GM04503 (cell line): ENCODE measurements around the gene CACNA1H.
"Not testable (repeated sequence)": the region's sequence is repeated elsewhere in the genome, so short reads cannot be mapped to it uniquely, and the experiment has no call there.

Source experiments
- DNase-seq: peaks from one replicate; pipeline ENCODE4 v3.0.0-alpha.2; 2012; ENCODE audit warnings: low read depth

Gene CACNA1H

DNA sequence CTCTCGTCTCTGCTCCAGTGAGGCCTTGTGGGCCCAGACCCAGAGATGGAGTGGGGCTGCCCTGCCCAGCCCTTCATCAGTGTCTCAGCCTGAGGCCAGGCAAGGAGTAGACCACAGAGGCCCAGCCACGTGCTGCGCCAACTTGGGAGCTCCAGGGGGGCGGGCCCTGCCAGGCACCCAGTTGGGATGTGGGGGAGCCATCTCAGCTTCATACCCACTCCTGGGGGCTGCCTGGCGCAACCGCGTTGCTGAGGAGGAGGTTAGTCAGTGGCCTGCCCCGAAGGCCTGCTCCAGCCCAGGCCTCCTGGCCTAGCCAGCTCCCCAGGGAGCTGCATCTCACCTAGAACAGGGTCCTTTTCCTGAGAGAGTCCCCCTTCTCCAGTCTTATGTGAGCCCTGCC is 60.3 kb downstream of the CACNA1H start:
- DNase-seq, result no peak

DNA sequence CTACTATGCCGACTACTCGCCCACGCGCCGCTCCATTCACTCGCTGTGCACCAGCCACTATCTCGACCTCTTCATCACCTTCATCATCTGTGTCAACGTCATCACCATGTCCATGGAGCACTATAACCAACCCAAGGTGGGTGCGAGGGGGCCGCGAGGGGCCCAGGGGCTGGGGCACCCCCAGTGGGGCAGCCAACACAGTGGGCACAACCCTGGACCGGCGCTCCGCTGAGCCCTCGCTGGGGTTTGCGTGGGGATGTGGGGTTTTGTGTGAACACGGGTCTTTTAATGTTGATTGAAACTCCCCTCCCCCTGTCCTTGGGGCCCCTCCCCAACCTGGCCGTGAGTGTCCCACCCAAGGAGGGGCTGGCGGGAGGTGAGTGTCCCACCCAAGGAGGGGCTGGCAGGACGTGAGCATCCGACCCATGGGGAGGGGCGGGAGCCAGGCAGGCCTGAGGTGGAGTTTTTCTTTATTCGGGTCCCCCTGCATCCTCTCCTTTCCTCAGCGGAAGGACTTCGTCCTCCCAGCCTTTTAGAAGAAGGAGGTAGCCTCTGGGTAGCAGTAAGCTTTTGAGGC is 61.0 kb downstream of the CACNA1H start:
- no peak for DNase-seq

DNA sequence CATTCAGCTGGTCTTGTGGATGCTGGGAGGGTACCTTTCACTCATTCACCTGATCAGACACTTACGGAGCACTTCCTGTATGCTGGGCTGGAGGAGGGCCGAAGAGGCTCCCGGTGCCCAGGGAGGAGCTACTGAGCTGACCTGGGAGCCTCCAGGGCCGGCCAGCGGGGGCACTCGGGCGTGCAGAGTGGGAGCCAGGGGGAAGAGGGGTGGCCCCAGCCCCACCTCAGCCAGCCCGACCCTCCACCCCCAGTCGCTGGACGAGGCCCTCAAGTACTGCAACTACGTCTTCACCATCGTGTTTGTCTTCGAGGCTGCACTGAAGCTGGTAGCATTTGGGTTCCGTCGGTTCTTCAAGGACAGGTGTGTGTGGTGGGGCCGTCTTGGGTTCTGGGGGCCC is 61.8 kb downstream of the CACNA1H start:
- DNase-seq, result no peak

DNA sequence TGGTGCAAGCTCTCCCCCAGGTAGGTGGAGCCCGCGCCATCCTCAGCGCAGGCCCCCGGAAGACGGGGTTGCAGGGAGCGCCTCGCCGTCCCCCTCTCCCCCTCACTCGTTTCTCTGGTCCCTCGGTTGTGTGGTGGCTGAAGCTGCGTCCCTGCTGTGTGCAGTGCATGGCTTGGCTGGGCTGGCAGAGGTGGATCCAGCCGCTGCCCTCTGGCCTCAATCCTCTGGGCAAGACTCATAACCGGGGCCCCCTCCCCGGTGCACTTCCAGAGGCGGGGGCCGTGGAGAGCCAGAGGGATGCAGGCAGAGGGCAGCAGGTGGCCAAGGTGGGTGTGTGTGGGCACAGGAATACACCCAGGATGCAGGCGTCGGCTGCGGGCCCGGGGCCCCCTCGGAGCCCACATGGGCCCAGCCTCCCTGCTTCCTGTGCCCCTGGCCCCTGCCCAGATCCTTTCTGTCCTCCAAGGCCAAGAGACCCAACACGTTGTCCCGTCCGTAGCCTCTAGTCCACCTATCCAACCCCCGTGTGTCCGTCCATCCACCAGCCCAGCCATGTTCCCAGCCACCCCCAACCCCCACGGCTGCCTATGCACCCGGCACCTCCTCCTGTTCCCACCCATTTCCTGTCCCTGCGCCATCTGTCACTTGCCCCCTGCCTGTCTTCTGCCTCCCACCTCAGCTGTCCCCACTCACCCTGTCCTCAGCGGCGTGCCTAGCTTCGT is 62.8 kb downstream of the CACNA1H start:
- DNase-seq, result no peak

DNA sequence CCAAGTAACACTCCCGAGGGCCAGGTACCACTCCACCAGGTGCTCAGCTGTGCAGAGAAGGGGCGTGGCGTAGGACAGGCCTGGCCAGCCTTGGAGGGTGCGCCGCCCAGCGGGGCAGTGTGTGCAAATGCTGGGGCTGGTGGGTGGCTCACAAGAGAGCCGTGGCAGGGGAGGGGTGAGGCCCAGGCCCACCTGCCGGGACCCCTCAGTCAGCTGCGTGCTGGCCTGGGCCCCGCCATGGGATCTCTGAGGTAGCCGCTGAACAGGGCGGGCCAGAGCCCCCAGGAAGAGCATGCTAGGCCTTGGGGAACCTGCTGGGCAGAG is 63.4 kb downstream of the CACNA1H start:
- DNase-seq, result no peak

DNA sequence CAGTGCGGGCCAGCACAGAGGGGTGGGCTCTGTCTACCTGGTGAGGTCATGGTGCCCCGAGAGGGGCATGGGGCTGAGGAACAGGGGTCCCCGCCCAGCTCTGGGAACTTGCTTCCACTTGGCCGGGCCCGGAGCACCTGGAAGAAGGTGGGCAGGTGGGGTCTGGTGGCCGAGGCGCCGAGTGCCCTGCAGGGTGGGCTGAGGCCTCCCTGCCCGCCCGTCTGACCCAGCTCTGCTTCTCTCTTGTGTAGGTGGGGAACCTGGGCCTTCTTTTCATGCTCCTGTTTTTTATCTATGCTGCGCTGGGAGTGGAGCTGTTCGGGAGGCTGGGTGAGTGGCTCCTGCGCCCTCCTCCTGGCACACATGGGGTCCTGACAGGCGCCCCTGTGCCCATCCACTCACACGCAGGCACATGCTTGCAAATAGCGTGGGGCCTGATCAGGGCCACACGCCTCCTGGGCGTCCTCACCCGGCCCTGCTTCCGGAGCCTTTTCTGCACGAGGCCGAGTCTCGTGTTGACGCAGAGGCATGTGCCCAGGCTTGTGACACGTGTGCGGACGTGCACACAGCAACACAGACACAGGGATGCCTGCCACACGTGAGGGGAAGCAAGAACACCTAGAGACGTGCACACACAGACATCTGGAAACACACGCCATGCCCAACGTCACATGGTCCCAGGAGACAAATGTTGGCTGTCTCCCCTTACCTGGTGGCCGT is 63.9 kb downstream of the CACNA1H start:
- DNase-seq, result no peak

DNA sequence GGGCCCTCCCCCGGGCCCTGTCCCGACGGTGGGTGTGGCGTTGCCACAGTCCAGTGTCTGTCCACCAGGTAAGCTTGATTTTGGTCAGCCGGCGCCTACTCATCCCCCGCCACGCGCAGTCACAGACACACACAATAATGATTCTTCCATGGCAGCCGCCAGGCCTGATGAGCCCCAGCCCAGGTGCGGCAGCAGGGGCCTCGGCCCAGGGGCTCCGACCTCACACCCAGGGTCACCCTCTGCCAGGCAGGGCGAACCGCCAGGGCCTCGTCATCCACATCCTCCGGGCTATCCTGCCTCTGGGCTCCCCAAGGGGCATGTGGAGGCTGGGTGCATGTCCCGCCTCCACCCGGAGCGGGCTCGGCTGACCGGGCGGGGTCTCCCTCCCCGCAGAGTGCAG is 64.6 kb downstream of the CACNA1H start:
- no peak for DNase-seq

DNA sequence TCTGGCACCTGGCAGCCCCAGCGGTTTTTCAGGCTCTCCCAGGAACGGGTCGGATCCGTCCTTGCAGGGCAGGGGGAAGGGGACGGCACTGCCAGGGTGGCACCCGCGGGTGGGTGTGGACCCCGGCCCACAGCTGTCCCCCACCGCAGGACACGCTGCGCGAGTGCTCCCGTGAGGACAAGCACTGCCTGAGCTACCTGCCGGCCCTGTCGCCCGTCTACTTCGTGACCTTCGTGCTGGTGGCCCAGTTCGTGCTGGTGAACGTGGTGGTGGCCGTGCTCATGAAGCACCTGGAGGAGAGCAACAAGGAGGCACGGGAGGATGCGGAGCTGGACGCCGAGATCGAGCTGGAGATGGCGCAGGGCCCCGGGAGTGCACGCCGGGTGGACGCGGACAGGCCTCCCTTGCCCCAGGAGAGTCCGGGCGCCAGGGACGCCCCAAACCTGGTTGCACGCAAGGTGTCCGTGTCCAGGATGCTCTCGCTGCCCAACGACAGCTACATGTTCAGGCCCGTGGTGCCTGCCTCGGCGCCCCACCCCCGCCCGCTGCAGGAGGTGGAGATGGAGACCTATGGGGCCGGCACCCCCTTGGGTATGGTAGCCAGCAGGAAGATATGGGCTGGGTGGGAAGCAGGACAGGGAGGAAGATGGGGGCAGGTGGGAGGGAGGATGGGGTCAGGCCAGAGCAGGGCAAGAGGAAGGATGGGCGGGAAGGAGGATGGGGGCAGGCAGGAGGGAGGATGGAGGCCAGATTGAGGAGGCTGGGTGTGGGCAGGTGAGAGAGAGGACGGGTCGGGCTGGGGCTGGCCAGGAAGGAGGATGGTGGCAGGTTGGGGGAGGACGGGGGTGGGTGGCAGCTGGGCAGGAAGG is 65.4 kb downstream of the CACNA1H start:
- no peak for DNase-seq

DNA sequence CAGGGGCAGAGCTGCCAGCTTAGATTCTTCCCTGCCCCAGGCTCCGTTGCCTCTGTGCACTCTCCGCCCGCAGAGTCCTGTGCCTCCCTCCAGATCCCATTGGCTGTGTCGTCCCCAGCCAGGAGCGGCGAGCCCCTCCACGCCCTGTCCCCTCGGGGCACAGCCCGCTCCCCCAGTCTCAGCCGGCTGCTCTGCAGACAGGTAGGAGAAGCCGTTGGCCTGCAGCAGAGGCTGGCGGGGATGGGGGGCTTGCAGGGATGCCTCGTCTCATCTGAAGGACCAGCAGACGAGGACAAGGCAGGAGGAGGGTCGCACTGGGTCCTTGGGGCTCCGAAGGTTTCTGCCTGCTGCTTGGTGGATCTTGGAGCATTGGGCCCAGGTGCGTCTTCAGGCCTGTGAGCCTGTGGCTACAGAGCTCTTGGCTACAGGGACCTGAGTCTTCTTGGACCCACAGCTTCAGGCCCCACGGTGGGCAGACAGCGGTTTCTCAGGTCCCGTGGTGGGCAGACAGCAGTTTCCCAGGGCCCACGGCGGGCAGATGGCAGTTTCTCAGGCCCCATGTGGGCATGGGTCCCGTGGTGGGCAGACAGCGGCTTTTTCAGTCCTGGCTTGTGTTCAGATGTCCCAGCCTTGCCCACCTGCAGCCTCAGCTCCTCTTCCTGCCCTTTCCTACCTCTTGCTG is 66.2 kb downstream of the CACNA1H start:
- DNase-seq, result no peak

DNA sequence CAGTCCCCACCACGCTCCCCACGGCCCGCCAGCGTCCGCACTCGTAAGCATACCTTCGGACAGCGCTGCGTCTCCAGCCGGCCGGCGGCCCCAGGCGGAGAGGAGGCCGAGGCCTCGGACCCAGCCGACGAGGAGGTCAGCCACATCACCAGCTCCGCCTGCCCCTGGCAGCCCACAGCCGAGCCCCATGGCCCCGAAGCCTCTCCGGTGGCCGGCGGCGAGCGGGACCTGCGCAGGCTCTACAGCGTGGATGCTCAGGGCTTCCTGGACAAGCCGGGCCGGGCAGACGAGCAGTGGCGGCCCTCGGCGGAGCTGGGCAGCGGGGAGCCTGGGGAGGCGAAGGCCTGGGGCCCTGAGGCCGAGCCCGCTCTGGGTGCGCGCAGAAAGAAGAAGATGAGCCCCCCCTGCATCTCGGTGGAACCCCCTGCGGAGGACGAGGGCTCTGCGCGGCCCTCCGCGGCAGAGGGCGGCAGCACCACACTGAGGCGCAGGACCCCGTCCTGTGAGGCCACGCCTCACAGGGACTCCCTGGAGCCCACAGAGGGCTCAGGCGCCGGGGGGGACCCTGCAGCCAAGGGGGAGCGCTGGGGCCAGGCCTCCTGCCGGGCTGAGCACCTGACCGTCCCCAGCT is 67.3 kb downstream of the CACNA1H start:
- DNase-seq, result no peak

DNA sequence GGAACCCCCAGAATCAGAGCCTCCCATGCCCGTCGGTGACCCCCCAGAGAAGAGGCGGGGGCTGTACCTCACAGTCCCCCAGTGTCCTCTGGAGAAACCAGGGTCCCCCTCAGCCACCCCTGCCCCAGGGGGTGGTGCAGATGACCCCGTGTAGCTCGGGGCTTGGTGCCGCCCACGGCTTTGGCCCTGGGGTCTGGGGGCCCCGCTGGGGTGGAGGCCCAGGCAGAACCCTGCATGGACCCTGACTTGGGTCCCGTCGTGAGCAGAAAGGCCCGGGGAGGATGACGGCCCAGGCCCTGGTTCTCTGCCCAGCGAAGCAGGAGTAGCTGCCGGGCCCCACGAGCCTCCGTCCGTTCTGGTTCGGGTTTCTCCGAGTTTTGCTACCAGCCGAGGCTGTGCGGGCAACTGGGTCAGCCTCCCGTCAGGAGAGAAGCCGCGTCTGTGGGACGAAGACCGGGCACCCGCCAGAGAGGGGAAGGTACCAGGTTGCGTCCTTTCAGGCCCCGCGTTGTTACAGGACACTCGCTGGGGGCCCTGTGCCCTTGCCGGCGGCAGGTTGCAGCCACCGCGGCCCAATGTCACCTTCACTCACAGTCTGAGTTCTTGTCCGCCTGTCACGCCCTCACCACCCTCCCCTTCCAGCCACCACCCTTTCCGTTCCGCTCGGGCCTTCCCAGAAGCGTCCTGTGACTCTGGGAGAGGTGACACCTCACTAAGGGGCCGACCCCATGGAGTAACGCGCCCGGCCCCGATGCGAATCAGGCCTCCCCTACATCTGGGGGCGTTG is 68.1 kb downstream of the CACNA1H start:
- DNase-seq, result no peak

DNA sequence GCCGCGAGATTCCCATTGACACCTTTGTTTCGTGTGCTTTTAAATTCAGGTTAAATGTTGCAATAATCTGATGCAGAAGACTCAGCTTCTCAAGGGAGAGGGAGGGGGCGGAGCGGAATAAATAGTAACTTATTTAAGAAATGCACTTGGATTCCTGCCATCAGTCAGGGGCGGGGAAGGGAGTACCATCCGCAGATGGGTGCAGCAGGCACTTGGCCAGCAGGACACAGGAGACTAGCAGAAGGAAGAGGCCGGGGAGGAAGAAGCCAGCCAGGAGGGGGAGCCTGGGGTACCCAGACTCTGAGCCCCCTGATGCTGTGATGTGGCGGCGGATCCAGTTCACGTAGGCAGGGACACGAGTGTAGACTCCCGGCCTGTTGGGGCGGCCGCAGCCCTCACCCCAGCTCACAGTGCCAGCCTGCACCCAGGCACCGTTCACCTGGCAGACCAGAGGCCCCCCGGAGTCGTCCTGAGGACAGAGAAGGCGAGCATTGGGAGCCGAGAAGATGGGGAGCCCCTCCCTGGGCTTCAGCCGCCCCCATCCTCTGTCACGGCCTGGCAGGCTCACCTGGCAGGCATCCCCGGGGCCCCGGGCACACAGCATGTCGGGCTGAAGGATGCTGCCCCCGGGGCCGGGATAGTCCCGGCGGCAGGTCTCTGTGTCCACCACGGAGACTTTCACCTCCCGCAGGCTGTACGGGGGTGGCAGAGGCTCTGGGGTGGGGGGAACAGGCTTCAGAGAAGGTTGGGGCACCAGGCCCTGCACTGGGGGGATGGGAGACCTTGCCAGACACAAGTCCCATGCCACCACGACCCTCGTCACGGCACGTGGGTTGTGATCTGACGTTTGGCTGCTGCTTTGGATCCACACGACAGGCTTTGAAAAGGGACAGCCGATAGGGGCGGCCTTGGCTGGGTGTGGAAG is 69.0 kb downstream of the CACNA1H start:
- no peak for DNase-seq

DNA sequence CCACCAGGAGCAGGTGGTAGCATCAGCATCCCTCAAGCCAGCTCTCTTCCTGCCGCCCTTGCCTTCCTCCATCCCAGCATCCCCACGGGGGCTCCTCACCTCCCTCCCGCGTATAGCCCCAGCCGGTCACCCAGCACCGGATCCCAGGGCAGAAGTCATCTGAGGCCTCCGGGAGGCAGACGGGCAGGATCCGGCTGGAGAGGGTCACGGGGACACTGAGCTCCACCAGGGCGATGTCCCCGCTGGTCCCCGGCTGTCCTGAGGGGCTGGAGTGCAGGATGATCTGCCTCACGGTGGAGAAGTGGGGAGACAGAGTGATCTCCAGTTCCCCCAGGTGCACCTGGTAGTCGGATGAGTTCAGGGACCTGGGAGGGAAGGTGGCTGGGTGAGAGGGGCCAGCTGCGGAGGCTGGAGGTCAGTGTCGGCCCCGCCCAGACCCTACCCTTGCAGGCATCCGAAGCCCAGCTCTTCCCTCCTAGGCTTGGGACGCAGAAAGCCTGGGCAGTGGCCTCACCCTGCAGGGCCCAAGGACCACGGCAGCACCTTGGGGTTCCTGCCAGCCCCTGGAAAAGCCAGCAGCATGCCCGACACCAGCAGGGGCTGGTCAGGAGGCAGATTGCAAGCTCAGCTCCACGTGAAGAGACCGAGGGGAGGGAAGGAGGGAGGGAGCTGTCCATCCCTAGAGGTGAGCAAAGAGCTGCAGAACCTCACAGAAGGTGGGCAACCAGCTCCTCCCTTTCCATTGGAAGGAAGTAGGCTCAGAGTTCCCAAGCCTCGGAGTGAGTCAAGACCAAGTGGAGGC is 69.8 kb downstream of the CACNA1H start:
- DNase-seq, result no peak

DNA sequence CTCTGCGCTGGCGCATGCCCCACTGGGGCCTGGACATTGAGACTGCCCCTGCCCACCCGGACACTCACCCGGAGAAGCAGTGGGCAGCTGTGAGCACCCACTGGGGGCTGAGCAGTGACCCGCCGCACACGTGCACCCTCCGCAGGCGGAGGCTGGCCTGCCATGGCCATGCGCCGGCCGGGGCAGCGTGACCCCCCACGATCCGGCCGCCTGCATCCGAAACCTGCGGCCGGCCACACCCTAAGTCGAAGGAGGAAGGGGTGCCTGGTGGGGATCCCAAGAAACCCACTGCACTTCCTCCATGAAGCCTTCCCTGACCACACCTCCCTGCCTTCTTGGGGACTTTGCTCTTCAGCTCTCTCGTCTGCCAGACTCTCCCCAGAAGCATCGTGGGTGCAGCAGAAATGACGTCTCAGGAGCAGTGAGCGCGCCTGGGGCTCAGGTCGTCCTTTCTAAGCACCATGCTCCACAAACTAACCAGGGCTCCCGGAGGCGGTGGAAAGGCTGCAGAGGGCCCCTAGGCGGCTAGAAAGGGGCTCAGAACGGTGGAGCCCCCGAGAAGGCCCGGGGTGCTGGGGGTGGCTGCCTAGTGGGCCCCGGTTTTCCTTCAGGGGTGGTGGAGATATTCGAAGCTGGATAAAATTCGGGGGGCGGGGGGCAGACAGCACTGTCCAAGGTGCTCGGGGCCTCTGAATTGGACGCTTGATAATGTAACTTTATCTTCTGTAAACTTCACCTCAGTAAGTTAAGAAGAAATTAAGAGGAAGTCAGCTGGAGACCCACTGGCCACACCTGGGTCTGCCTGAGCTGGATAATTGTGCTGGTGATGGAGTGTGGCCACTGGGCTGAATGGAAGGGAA is 70.7 kb downstream of the CACNA1H start:
- DNase-seq, result no peak

DNA sequence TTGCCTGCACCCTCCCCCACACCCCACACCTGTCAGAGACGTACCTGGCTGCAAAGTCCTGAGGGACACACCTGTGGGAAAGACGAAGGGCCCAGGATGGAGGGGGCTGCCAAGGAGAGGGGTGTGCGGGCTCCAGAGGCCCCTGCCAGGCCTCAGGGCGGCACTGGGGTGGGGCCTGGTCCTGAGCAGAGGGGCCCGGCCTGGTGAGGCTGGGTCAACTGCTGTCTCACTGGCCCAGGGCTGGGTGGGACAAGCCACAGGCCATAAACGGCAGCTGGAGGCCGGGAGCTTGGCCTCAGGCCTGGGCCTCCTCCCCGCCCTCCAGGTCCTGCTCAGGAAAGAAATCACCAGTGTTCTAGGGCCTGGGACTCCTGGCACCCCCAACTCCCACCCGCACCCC is 71.7 kb downstream of the CACNA1H start:
- no peak for DNase-seq

DNA sequence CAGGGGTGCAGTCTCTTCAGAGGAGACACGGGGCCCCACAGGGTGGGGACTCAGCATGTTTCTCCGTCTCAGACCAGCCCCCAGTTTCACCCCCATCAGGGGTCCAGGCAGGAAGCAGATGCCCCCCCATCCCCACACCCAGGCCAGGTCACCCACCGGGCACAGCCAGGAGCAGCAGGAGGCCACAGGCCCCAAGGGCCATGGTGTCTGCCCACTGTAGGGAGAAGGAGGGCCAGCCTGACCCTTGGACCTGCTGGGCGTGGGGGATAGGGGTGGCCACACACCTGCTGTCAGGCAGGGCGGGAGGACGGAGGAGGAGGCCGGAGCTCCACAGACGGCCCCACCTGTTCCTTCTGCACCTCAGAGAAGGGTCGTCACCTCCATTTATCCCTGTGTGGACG is 72.1 kb downstream of the CACNA1H start, which contains the start of gene TPSG1:
TPSG1 (minus strand) TSS at position 218 of the 401 bp plus-strand sequence; CDS start at position 202, 16 bp downstream.
- no peak for DNase-seq

DNA sequence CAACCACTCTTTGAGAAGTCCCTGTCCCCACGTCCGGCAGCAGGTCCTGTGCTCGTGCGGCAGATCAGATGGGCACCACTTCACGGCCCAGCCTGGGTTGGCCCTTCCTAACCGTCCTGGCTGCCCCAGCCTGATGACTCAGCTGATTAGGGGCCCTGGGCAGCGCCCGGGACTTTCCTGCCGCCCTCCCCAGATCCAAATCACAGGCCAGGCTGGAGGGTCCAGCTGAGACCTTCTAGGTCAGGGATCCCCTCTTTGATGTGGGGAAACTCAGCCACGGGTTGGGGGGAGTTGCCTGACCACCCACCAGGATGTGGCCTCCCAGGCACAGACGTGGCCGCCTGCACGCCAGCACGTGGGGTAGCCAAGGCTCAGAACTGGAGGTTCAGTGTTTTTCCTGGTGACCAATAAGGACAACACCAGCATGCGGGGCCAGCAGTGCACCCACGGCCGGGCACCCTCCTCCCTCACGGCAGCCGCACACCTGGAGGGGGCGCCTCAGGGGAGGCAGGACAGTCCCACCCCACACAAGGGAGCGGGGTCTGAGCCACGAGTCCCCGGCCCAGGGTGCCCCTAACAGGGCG is 72.9 kb downstream of the CACNA1H start:
- not testable (repeated sequence) for DNase-seq
